ENCODE measurements around the gene PDE4B. TPM values are rescaled to one million over a fixed set of nuclear protein-coding genes. Genes with fewer than 3 reads are reported as not detected.

PDE4B gene
- total and polyA plus RNA-seq, 10 of the 15 experiments (the other 5 are each of a cell fraction or from before 2014, with no cell fraction given), result 3.0 to 13.2 (median 5.7) TPM

- TF ChIP-seq CTCF (IDR thresholded peaks at IDR 0.05 in 2 of 3, conservative IDR thresholded peaks at IDR 0.05 in 1 of 3; ENCODE audit: control insufficient read depth in 2 of 3, extremely low read depth in 1 of 3, insufficient read depth in 1 of 3, low read depth in 3 of 3, low read length in 3 of 3) (no peak), TARDBP (IDR thresholded peaks at IDR 0.05; ENCODE audit: borderline replicate concordance) (no peak), DPF2 (IDR thresholded peaks at IDR 0.05) (no peak), CEBPZ (IDR thresholded peaks at IDR 0.05; ENCODE audit: low read depth, low read length) (no peak), ZNF24 (IDR thresholded peaks at IDR 0.05) (no peak), ATF7 (IDR thresholded peaks at IDR 0.05; ENCODE audit: low read depth) (no peak), MTA3 (IDR thresholded peaks at IDR 0.05; ENCODE audit: borderline replicate concordance, low read length) (no peak), CBFB (IDR thresholded peaks at IDR 0.05; ENCODE audit: low read depth) (no peak)
Observed at GRCh38 chr1:66302815-66303214, 510.1 kb downstream of the PDE4B start (continued).

Measured in GM12878 (cell line).